Mesenchymal stem cell (in vitro differentiated cells and primary cell): ENCODE results near the gene GALNT7.

Experiments
- DNase-seq: peaks from one replicate; pipeline ENCODE4 v3.0.0-alpha.2; 2013
- H2AFZ ChIP-seq: one replicate; pipeline ENCODE4 v1.6.1; 2013; ENCODE audit warnings: low read depth, mild to moderate bottlenecking, control low read depth, inconsistent platforms, low read length, moderate library complexity
- H2AK5ac ChIP-seq: 2 replicates; pipeline ENCODE4 v1.6.1; 2013; ENCODE audit warnings: low read length, moderate library complexity, mild to moderate bottlenecking, inconsistent platforms; ENCODE audit not compliant: severe bottlenecking
- H2BK120ac ChIP-seq: one replicate; pipeline ENCODE4 v1.6.1; 2013; ENCODE audit warnings: low read depth, mild to moderate bottlenecking, inconsistent platforms, low read length, moderate library complexity
- H2BK12ac ChIP-seq, 2 experiments: one replicate each; pipeline ENCODE4 v1.6.1; 2013; ENCODE audit warnings: inconsistent platforms in 2 of 2, low read length in 2 of 2, mild to moderate bottlenecking in 2 of 2, moderate library complexity in 2 of 2, control low read depth in 1 of 2
- H2BK15ac ChIP-seq: one replicate; pipeline ENCODE4 v1.6.1; 2013; ENCODE audit warnings: mild to moderate bottlenecking, low read depth, inconsistent platforms; ENCODE audit not compliant: poor library complexity, severe bottlenecking
- H2BK5ac ChIP-seq: 2 replicates; pipeline ENCODE4 v1.6.1; 2013; ENCODE audit warnings: low read depth, mild to moderate bottlenecking, low read length, control low read depth, inconsistent platforms; ENCODE audit not compliant: poor library complexity, severe bottlenecking
- H3K14ac ChIP-seq, 2 experiments: one replicate each; pipeline ENCODE4 v1.6.1; 2013; ENCODE audit warnings: inconsistent platforms in 2 of 2, low read length in 2 of 2, control low read depth in 1 of 2, mild to moderate bottlenecking in 1 of 2, moderate library complexity in 1 of 2
- H3K18ac ChIP-seq, 2 experiments: one replicate each; pipeline ENCODE4 v1.6.1; 2013; ENCODE audit warnings: inconsistent platforms in 2 of 2, low read length in 2 of 2, control low read depth in 1 of 2, low read depth in 1 of 2, mild to moderate bottlenecking in 1 of 2
- H3K23ac ChIP-seq, 2 experiments: one replicate each; pipeline ENCODE4 v1.6.1; 2013; ENCODE audit warnings: inconsistent platforms in 2 of 2, low read length in 2 of 2, mild to moderate bottlenecking in 2 of 2, moderate library complexity in 2 of 2, control low read depth in 1 of 2
- H3K27ac ChIP-seq: 2 replicates; pipeline ENCODE4 v1.5.1; 2013; ENCODE audit warnings: mild to moderate bottlenecking, moderate library complexity, low read length, control low read depth, inconsistent platforms; ENCODE audit not compliant: poor library complexity, severe bottlenecking
- H3K27me3 ChIP-seq, 2 experiments: 2 replicates each; pipeline versions ENCODE4 v1.6.1 to v1.7.0; 2013; ENCODE audit warnings: low read length in 2 of 2, mild to moderate bottlenecking in 2 of 2, moderate library complexity in 2 of 2, control low read depth in 1 of 2, inconsistent platforms in 1 of 2; ENCODE audit not compliant: control insufficient read depth in 1 of 2, insufficient read depth in 1 of 2
- H3K36me3 ChIP-seq, 2 experiments: 2 replicates each; pipeline versions ENCODE4 v1.6.1 to v1.7.0; 2013; ENCODE audit warnings: low read length in 2 of 2, control low read depth in 1 of 2, inconsistent platforms in 1 of 2, low read depth in 1 of 2, mild to moderate bottlenecking in 1 of 2; ENCODE audit not compliant: insufficient read depth in 2 of 2, control insufficient read depth in 1 of 2
- H3K4ac ChIP-seq, 2 experiments: one replicate each; pipeline ENCODE4 v1.6.1; 2013; ENCODE audit warnings: inconsistent platforms in 2 of 2, low read length in 2 of 2, mild to moderate bottlenecking in 2 of 2, moderate library complexity in 2 of 2, control low read depth in 1 of 2, low read depth in 1 of 2
- H3K4me1 ChIP-seq: 2 replicates; pipeline ENCODE4 v1.6.1; 2013; ENCODE audit warnings: low read depth, low read length, control low read depth; ENCODE audit not compliant: control insufficient read depth, insufficient read depth
- H3K4me2 ChIP-seq: 2 replicates; pipeline ENCODE4 v1.6.1; 2013; ENCODE audit warnings: low read length, mild to moderate bottlenecking, inconsistent platforms; ENCODE audit not compliant: poor library complexity, severe bottlenecking
- H3K4me3 ChIP-seq, 2 experiments: 2 replicates each; pipeline versions ENCODE4 v1.5.1 to v1.7.0; 2013; ENCODE audit warnings: low read length in 2 of 2, mild to moderate bottlenecking in 2 of 2, control low read depth in 1 of 2, low read depth in 1 of 2; ENCODE audit not compliant: insufficient read depth in 1 of 2
- H3K79me1 ChIP-seq: replicated peaks from 2 replicates; pipeline ENCODE4 v1.6.1; 2013; ENCODE audit warnings: mild to moderate bottlenecking, control low read depth, low read length, inconsistent platforms; ENCODE audit not compliant: poor library complexity, severe bottlenecking
- H3K9ac ChIP-seq: 2 replicates; pipeline ENCODE4 v1.7.0; 2013; ENCODE audit warnings: mild to moderate bottlenecking, low read length, moderate library complexity
- H3K9me3 ChIP-seq: 2 replicates; pipeline ENCODE4 v1.7.0; 2013; ENCODE audit warnings: mild to moderate bottlenecking, low read length; ENCODE audit not compliant: control insufficient read depth
- H4K8ac ChIP-seq: one replicate; pipeline ENCODE4 v1.6.1; 2013; ENCODE audit warnings: inconsistent platforms, mild to moderate bottlenecking, low read length, moderate library complexity
- H4K91ac ChIP-seq: one replicate; pipeline ENCODE4 v1.6.1; 2013; ENCODE audit warnings: mild to moderate bottlenecking, low read length, inconsistent platforms
- WGBS: methylation state at CpG from one replicate; pipeline ENCODE4 v1.1.7; 2013; ENCODE audit warnings: mixed read lengths; 5-methylcytosine and 5-hydroxymethylcytosine counted together

GALNT7 gene

DNA sequence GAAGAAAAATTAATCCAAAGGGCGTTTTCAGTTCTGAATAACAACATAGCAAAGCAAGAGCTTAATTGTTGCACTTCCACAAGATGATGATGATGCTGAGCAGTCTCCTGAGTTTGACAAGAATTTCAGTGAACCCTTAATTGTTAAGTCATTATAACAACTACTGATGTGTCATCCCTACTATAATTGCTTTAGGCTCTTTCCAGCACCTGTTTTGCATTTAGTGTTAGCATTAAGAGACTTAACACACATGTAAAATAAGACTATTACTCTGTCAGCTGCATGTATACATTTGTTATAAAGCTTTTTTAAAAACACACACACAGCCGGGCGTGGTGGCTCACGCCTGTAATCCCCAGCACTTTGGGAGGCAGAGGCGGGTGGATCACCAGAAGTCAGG lies 37.9 kb upstream of the GALNT7 start:
- H2AK5ac ChIP-seq, result no peak overlapping the region
- no peak for DNase-seq
- H3K9me3 ChIP-seq, result no peaks in the 10 kb centered on the region
- no peaks in the 10 kb centered on the region for H3K79me1 ChIP-seq
- H3K18ac ChIP-seq, result no peak overlapping the region
- H3K9ac ChIP-seq, result no peak overlapping the region
- H3K4me3 ChIP-seq, result no peak overlapping the region
- no peak overlapping the region for H3K27ac ChIP-seq
- no peak overlapping the region for H2AFZ ChIP-seq
- H3K4me1 ChIP-seq, result peaks cover 2% of the 10 kb centered on the region
- no peaks in the 10 kb centered on the region for H3K36me3 ChIP-seq
- no peak overlapping the region for H3K4me2 ChIP-seq
- no peak overlapping the region for H2BK5ac ChIP-seq
- no peak overlapping the region for H3K14ac ChIP-seq
- H3K27me3 ChIP-seq, result no peaks in the 10 kb centered on the region
- no peak overlapping the region for H4K91ac ChIP-seq
- H2BK120ac ChIP-seq, result no peak overlapping the region
- WGBS, result 95% methylated on average over 5 of the region's 5 CpGs
- H3K23ac ChIP-seq, result no peak overlapping the region
- H2BK15ac ChIP-seq, result no peak overlapping the region
- no peak overlapping the region for H3K4ac ChIP-seq
- no peak overlapping the region for H2BK12ac ChIP-seq
- H4K8ac ChIP-seq, result no peak overlapping the region

DNA sequence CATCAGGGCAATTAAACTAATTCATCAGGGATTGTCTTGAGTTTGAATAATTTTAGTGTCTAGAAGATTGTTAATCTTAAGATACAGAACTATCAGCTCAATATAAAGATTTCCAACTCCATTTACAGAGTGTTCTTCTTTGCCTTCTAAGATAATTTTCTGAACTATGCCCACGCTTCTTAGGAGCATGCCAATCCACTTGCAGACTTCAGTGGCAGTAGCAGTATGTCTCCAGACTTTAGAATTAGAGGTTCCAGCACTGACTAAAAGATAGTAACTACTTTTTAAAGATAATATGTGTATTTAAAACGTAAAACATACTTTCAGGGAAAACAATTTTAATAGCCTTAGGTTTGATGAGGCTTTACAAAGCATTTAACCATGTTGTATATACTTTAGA lies 34.2 kb upstream of the GALNT7 start:
- no peak overlapping the region for H4K8ac ChIP-seq
- H3K4me2 ChIP-seq, result no peak overlapping the region
- H3K27me3 ChIP-seq, result no peaks in the 10 kb centered on the region
- H3K14ac ChIP-seq, result no peak overlapping the region
- WGBS, result 86% methylated on average over 1 of the region's 2 CpGs
- no peak overlapping the region for H3K9ac ChIP-seq
- no peak overlapping the region for H3K23ac ChIP-seq
- no peak overlapping the region for H3K4me3 ChIP-seq
- no peak overlapping the region for H2AK5ac ChIP-seq
- H3K4ac ChIP-seq, result no peak overlapping the region
- no peak overlapping the region for H2BK15ac ChIP-seq
- H3K36me3 ChIP-seq, result no peaks in the 10 kb centered on the region
- no peaks in the 10 kb centered on the region for H3K4me1 ChIP-seq
- no peaks in the 10 kb centered on the region for H3K79me1 ChIP-seq
- no peak overlapping the region for H2AFZ ChIP-seq
- H2BK120ac ChIP-seq, result no peak overlapping the region
- no peak overlapping the region for H3K27ac ChIP-seq
- H3K9me3 ChIP-seq, result no peaks in the 10 kb centered on the region
- H2BK12ac ChIP-seq, result no peak overlapping the region
- no peak overlapping the region for H2BK5ac ChIP-seq
- H3K18ac ChIP-seq, result no peak overlapping the region
- no peak for DNase-seq
- no peak overlapping the region for H4K91ac ChIP-seq

DNA sequence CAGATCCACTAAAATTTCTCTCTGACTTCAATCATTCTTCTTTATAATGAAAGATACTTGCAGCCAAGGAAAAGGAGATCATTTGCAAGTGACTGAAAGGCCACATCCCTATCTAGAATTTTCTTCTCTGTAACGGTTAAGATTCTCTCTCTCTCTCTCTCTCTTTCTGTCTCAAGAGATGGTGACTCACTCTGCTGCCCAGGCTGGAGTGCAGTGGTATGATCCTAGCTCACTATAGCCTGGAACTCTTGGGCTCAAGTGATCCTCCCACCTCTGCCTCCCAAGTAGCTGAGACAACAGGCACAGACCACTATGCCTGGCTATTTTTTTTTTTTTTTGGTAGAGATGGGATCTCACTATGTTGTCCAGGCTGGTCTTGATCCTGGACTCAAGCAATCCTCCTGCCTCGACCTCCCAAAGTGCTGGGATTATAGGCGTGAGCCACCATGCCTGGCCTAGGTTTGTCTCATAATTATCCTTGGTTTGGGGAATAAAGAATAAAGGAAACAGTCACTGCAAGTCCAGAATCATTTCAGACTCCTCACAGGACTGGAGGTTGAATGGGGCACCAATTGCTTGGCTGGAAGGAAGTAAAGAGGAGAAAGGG lies 33.3 kb upstream of the GALNT7 start:
- Histone ChIP-seq H2AK5ac (no peak overlapping the region), H3K4me3 (no peak overlapping the region), H3K9me3 (no peaks in the 10 kb centered on the region), H2BK120ac (no peak overlapping the region), H3K79me1 (no peaks in the 10 kb centered on the region), H3K4me2 (no peak overlapping the region), H2BK12ac (no peak overlapping the region), H3K36me3 (no peaks in the 10 kb centered on the region), H2AFZ (no peak overlapping the region), H4K8ac (no peak overlapping the region), H2BK5ac (no peak overlapping the region), H3K27me3 (no peaks in the 10 kb centered on the region), H3K9ac (no peak overlapping the region), H2BK15ac (no peak overlapping the region), H3K14ac (no peak overlapping the region), H3K4ac (no peak overlapping the region), H3K23ac (no peak overlapping the region), H3K18ac (no peak overlapping the region), H4K91ac (no peak overlapping the region), H3K4me1 (no peaks in the 10 kb centered on the region), H3K27ac (no peak overlapping the region)
- DNase-seq, result peak; percentile 70
- WGBS, result 69% methylated on average over 3 of the region's 3 CpGs

DNA sequence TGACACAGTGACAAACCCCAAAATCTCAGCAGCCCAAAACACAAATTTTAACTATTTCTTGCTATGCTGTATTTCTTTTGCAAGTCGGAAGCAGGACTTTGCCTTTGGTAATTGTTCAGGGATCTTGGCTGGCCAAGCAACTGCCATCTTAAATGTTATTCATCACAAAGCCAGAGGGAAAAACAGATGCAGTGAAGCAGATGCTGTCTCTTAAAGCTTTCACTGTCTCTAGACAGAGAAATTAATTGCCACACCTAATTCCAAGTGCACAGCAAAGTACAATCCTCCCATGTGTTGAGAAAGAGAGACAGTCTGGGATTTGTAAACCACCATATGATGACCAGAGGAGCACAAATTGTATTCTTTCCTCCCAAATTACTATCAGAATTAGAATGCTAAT lies 30.0 kb upstream of the GALNT7 start:
- Histone ChIP-seq H2BK15ac (no peak overlapping the region), H2AK5ac (no peak overlapping the region), H3K4me1 (peaks cover 3% of the 10 kb centered on the region), H3K27ac (no peak overlapping the region), H3K9ac (no peak overlapping the region), H3K9me3 (no peaks in the 10 kb centered on the region), H4K8ac (no peak overlapping the region), H3K4me3 (no peak overlapping the region), H3K23ac (no peak overlapping the region), H3K36me3 (no peaks in the 10 kb centered on the region), H3K4me2 (no peak overlapping the region), H2BK120ac (no peak overlapping the region), H2BK12ac (no peak overlapping the region), H2AFZ (no peak overlapping the region), H3K79me1 (no peaks in the 10 kb centered on the region), H3K14ac (no peak overlapping the region), H3K18ac (no peak overlapping the region), H3K4ac (no peak overlapping the region), H3K27me3 (no peaks in the 10 kb centered on the region), H4K91ac (no peak overlapping the region), H2BK5ac (no peak overlapping the region)
- WGBS, result 82% methylated on average over 1 of the region's 1 CpG
- no peak for DNase-seq
